Measurements from ENCODE around the gene HBG1.

DNA sequence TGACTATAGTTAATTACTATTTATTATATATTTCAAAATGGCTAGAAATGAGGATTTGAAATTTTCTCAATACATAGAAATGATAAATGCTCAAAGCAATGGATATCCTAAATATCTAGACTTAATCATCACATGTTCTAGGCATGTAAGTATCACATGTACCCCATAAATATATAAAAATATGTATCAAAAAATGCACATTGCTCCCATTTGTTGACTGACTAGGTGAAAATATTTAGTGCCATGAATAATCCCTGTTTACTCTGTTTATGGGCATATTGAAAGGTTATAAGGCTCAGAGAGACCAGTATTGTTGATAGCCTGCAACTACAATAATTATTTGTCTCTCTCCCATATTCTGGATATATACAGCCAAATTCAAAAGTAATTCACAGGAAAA lies 17.0 kb upstream of the HBG1 start:
- TF ChIP-seq POLR2A (IDR thresholded peaks at IDR 0.05; ENCODE audit: low read length) (no peak), GATA1 (IDR thresholded peaks at IDR 0.05; ENCODE audit: low read depth, low read length) (no peak)
